Stimulated activated CD4-positive, alpha-beta T cell treated with anti-CD3 and anti-CD28 coated beads, TNF-alpha, amount 100 ng/mL, for 1 hour (primary cell): ENCODE data around the gene NFKBIL1.

ENCODE experiments used
- DNase-seq, 3 donors: peaks; one replicate each; pipeline ENCODE4 v3.0.0-alpha.2; 2020; ENCODE audit warnings: low read depth in 3 of 3, low spot score in 1 of 3

The NFKBIL1 gene

DNA sequence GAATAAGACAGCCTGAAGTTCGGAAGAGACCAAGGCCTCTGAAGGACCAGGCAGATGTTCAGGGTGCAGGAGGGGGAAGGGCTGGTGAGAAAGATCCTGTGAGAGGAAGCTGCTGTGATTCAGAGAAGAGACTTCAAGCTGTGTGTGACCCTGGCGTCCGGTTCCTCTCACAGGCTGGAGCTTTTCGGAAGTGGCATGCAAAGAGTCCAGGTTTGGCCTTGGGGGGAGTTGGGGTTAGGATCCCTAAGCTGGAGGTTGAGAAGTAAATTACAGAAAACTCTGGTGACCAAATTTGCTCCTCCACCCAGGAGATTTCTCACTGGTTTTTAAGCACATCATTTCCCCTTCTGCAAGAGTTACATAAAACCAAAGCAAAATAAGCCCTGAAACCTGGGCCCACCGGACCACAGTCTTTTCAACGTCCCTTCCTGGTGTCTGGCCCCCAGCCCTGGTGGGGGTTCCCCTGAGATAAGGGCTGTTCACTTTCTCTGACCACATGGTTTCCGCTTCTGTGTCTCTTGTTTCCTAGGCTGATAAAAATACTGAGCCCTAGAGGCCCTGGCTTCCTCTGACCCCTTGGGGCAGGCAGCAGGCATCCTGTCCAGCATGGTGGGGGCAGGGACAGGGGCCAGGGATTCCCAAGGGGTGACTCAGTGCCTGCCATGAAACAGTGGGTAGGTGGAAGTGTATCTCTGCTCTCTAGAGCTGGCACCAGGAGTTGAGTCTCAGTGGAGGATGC is 12.7 kb downstream of the NFKBIL1 start:
- no peak for DNase-seq

DNA sequence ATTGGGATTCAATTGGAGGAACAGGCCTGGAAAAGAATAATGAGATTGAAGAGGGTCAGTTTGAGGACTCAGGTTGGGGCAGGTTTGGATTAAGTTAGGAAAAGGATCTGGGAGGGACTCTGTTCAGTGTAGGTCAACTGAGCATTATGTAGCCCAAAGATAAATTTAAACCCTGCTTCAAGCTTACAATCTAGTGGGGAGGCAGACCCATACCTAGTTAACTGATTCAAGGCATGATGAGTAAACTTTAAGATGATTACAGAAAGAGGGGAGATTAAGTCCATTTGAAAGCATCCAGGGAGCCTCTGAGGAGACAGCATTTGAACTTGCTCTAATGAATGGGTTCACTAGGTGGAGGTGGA is 13.3 kb downstream of the NFKBIL1 start:
- DNase-seq, result no peak

DNA sequence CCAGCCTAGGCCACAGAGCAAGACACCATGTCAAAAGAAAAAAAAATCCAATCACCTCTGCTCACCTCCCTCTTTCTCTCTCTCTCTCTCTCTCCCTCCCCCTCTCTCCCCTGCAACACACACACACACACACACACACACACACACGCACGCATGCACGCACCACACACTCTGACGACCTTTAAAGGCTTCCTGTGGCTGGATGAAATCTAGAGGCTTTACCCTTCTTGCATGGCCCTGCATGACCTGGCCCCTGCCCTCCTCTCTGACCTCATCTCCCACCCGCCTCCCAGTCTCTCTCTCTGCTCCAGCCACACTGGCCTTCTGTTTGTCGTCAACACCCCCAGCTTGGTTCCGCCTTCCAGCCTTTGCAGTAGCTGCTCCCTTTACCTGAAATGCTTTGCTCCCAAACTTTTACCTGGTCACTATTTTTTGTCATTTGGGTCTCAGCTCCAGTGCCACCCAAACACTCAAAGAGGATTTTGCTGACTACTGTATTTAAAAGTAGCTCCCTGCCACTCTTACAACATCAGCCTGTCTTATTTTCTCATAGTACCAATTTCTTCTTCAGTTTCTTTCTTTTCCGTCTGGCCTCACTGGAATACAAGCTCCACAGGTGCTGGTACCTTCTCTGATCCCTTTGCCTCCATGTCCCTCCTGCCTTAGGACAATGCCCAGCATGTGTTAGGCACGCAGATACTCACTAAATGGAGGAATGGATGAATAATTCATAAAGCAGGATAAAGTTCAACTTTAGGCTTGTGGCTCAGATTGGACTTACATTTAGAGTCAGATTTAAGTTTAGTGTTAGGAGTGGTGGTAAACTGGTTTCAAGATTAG is 20.3 kb downstream of the NFKBIL1 start:
- DNase-seq, result no peak

DNA sequence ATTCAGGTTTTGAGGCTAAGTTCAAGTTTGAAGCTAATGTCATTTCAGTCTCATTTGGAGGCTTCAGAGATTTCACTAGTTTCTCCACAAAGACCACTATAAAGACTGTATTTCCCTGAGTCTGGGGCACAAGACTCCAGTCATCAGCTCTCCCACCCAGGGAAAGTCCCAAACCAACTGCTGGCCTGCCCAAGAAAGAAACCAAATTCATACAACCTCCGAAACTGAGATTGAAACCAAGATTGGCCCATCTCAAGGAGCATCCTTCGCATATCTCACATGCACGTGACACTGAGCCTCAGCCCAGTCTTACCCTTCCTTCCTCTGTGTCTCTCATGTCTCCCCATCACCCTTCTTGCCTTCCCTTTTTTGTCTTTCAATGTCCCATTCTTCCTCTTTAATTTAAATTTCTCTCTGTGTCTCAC is 21.1 kb downstream of the NFKBIL1 start:
- no peak for DNase-seq

DNA sequence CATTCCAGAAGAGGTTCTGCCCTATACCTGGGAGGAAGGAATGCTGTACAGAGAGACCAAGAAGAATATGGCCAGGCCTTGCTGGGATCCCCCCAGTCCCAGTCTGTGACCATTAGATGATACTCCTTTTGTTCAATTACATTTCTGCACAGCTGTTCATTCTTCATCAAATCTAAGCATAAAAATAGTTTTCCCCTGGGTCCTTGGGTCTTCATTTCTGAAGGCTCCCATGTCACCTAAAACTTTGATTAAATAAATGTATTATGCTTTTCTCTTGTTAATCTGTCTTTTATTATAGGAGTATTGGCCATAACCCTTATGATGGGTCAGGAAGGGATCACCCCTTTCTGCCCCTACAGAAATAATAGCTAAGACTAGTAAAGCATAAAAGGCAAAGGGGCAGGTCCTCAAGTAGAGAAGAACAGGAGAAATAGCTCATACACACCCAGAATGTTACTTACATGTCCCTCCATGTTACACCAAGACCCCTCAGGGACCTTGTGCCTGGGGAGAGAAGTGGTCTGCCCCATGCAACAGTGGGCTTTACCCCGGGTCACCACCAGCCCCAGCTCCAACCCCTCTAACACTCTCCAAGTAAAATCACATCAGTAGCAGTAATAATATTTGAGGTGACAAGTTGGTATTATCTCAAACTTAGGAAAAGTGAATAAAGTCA is 22.6 kb downstream of the NFKBIL1 start:
- no peak for DNase-seq

DNA sequence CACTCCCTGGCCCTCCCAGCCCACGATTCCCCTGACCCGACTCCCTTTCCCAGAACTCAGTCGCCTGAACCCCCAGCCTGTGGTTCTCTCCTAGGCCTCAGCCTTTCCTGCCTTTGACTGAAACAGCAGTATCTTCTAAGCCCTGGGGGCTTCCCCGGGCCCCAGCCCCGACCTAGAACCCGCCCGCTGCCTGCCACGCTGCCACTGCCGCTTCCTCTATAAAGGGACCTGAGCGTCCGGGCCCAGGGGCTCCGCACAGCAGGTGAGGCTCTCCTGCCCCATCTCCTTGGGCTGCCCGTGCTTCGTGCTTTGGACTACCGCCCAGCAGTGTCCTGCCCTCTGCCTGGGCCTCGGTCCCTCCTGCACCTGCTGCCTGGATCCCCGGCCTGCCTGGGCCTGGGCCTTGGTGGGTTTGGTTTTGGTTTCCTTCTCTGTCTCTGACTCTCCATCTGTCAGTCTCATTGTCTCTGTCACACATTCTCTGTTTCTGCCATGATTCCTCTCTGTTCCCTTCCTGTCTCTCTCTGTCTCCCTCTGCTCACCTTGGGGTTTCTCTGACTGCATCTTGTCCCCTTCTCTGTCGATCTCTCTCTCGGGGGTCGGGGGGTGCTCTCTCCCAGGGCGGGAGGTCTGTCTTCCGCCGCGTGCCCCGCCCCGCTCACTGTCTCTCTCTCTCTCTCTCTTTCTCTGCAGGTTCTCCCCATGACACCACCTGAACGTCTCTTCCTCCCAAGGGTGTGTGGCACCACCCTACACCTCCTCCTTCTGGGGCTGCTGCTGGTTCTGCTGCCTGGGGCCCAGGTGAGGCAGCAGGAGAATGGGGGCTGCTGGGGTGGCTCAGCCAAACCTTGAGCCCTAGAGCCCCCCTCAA is 24.9 kb downstream of the NFKBIL1 start, which contains the start of gene LTA:
Gene LTA (plus strand): TSS at position 249 of the 871 bp plus-strand sequence. CDS start 454 bp downstream, at position 703.
- peak in 1 of 3 donors; percentile 65 for DNase-seq

DNA sequence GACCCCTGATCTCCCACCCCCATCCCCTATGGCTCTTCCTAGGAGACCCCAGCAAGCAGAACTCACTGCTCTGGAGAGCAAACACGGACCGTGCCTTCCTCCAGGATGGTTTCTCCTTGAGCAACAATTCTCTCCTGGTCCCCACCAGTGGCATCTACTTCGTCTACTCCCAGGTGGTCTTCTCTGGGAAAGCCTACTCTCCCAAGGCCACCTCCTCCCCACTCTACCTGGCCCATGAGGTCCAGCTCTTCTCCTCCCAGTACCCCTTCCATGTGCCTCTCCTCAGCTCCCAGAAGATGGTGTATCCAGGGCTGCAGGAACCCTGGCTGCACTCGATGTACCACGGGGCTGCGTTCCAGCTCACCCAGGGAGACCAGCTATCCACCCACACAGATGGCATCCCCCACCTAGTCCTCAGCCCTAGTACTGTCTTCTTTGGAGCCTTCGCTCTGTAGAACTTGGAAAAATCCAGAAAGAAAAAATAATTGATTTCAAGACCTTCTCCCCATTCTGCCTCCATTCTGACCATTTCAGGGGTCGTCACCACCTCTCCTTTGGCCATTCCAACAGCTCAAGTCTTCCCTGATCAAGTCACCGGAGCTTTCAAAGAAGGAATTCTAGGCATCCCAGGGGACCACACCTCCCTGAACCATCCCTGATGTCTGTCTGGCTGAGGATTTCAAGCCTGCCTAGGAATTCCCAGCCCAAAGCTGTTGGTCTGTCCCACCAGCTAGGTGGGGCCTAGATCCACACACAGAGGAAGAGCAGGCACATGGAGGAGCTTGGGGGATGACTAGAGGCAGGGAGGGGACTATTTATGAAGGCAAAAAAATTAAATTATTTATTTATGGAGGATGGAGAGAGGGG is 26.1 kb downstream of the NFKBIL1 start:
- DNase-seq, result no peak

DNA sequence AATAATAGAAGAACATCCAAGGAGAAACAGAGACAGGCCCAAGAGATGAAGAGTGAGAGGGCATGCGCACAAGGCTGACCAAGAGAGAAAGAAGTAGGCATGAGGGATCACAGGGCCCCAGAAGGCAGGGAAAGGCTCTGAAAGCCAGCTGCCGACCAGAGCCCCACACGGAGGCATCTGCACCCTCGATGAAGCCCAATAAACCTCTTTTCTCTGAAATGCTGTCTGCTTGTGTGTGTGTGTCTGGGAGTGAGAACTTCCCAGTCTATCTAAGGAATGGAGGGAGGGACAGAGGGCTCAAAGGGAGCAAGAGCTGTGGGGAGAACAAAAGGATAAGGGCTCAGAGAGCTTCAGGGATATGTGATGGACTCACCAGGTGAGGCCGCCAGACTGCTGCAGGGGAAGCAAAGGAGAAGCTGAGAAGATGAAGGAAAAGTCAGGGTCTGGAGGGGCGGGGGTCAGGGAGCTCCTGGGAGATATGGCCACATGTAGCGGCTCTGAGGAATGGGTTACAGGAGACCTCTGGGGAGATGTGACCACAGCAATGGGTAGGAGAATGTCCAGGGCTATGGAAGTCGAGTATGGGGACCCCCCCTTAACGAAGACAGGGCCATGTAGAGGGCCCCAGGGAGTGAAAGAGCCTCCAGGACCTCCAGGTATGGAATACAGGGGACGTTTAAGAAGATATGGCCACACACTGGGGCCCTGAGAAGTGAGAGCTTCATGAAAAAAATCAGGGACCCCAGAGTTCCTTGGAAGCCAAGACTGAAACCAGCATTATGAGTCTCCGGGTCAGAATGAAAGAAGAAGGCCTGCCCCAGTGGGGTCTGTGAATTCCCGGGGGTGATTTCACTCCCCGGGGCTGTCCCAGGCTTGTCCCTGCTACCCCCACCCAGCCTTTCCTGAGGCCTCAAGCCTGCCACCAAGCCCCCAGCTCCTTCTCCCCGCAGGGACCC is 27.0 kb downstream of the NFKBIL1 start:
- no peak for DNase-seq

DNA sequence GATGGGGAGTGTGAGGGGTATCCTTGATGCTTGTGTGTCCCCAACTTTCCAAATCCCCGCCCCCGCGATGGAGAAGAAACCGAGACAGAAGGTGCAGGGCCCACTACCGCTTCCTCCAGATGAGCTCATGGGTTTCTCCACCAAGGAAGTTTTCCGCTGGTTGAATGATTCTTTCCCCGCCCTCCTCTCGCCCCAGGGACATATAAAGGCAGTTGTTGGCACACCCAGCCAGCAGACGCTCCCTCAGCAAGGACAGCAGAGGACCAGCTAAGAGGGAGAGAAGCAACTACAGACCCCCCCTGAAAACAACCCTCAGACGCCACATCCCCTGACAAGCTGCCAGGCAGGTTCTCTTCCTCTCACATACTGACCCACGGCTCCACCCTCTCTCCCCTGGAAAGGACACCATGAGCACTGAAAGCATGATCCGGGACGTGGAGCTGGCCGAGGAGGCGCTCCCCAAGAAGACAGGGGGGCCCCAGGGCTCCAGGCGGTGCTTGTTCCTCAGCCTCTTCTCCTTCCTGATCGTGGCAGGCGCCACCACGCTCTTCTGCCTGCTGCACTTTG is 28.0 kb downstream of the NFKBIL1 start, which contains the start of gene TNF:
Gene TNF (plus strand): TSS at position 231 of the 567 bp plus-strand sequence. CDS start 177 bp downstream, at position 408.
- peak; percentile 66 to 84 (median 75) for DNase-seq

DNA sequence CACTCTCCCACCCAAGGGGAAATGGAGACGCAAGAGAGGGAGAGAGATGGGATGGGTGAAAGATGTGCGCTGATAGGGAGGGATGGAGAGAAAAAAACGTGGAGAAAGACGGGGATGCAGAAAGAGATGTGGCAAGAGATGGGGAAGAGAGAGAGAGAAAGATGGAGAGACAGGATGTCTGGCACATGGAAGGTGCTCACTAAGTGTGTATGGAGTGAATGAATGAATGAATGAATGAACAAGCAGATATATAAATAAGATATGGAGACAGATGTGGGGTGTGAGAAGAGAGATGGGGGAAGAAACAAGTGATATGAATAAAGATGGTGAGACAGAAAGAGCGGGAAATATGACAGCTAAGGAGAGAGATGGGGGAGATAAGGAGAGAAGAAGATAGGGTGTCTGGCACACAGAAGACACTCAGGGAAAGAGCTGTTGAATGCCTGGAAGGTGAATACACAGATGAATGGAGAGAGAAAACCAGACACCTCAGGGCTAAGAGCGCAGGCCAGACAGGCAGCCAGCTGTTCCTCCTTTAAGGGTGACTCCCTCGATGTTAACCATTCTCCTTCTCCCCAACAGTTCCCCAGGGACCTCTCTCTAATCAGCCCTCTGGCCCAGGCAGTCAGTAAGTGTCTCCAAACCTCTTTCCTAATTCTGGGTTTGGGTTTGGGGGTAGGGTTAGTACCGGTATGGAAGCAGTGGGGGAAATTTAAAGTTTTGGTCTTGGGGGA is 28.7 kb downstream of the NFKBIL1 start:
- no peak for DNase-seq

DNA sequence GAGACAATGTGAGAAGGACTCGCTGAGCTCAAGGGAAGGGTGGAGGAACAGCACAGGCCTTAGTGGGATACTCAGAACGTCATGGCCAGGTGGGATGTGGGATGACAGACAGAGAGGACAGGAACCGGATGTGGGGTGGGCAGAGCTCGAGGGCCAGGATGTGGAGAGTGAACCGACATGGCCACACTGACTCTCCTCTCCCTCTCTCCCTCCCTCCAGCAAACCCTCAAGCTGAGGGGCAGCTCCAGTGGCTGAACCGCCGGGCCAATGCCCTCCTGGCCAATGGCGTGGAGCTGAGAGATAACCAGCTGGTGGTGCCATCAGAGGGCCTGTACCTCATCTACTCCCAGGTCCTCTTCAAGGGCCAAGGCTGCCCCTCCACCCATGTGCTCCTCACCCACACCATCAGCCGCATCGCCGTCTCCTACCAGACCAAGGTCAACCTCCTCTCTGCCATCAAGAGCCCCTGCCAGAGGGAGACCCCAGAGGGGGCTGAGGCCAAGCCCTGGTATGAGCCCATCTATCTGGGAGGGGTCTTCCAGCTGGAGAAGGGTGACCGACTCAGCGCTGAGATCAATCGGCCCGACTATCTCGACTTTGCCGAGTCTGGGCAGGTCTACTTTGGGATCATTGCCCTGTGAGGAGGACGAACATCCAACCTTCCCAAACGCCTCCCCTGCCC is 29.6 kb downstream of the NFKBIL1 start:
- DNase-seq, result no peak

DNA sequence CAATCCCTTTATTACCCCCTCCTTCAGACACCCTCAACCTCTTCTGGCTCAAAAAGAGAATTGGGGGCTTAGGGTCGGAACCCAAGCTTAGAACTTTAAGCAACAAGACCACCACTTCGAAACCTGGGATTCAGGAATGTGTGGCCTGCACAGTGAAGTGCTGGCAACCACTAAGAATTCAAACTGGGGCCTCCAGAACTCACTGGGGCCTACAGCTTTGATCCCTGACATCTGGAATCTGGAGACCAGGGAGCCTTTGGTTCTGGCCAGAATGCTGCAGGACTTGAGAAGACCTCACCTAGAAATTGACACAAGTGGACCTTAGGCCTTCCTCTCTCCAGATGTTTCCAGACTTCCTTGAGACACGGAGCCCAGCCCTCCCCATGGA is 30.2 kb downstream of the NFKBIL1 start:
- no peak for DNase-seq

DNA sequence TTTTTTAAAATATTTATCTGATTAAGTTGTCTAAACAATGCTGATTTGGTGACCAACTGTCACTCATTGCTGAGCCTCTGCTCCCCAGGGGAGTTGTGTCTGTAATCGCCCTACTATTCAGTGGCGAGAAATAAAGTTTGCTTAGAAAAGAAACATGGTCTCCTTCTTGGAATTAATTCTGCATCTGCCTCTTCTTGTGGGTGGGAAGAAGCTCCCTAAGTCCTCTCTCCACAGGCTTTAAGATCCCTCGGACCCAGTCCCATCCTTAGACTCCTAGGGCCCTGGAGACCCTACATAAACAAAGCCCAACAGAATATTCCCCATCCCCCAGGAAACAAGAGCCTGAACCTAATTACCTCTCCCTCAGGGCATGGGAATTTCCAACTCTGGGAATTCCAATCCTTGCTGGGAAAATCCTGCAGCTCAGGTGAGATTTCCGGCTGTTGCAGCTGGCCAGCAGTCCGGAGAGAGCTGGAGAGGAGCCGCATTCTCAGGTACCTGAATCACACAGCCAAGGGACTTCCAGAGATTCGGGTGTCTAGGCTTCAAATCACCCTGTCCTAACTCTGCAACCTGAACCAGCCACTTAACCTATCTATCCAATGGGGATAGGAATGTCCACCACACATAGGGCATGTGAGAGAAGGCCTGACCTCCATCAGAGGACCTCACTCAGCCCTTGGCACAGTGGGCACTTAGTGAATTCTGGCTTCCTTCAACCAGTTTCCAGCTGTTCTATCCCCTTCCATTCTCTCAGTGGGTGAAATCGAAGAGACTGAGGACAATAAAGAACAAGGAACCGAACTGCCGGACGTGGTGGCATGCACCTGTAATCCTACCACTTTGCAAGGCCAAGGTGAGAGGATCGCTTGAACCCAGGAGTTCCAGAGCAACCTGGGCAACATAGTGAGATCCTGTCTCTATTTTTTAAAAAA is 31.0 kb downstream of the NFKBIL1 start:
- DNase-seq, result no peak

DNA sequence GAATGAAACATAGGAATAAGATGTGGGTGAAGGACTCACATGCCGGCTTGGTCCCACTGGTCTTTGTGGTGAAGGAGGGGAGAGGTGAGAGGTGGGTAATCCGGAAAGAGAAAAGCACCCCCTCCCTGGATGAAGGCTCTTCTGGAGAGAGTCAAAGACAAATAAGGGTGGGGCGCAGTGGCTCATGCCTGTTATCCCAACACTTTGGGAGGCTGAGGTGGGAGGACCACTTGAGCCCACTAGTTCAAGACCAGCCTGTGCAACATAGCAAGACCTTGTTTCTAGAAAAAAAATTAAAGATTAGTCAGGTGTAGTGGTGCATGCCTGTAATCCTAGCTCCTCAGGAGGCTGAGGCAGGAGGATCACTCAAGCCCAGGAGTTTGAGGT is 31.7 kb downstream of the NFKBIL1 start:
- no peak for DNase-seq

DNA sequence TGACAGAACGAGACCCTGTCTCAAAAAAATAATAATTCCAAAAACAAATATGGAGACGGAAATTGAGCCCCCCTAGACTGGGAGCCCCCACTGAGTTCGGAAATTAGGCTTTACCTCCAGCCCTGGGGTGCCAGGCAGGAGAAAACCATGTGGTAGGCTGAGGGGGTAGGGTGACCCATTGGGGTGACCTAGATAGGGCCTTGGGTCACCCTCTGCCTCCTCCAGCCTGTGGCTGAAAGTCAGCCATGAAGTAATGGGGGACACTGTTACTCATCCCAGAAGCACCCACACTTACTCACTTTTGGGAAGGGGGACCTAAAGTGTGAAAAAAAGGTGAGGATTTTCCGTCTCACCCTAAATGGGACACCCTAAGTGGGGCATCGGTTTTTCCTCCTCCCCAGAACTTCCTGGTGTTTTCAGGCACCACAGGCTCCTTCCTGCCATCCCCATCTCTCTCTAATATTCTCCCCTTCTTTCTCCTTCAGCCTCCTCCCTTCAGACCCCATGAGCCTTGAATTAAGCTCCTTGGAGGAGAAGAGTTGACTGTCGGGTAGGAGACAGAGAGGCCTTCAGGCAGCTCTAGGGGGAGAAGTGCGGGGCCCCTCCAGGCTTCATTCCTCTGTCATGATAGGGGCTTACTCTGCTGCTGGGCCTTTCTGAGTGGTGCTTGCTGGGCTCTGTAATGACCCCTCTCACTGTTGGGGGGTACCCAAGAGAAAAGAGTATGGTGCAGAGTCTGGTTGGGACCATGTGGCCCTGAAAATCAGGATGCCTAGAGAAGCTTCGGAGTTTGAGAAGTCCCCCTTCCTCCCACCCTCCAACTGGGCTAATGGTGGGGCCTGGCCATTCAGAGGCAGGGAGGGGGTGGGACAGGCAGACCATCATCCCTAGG is 32.4 kb downstream of the NFKBIL1 start:
- no peak for DNase-seq
